Fibroblast of lung (primary cell): ENCODE results near the gene BCO1. TPM values are rescaled to one million over a fixed set of nuclear protein-coding genes. Genes with fewer than 3 reads are reported as not detected.
A peak's percentile ranks its signal among the peaks of the same experiment; 100 is the strongest.

ENCODE experiments used
- DNase-seq, 2 donors: peaks; one replicate each; pipeline versions ENCODE4 v3.0.0 to v3.0.0-alpha.2; 2010; ENCODE audit warnings: low read depth in 2 of 2
- H2AFZ ChIP-seq: 2 replicates; pipeline ENCODE4 v1.5.1; 2012; ENCODE audit warnings: low read length, control low read depth, inconsistent platforms
- H3K27ac ChIP-seq: 2 replicates; pipeline ENCODE4 v1.5.1; 2011; ENCODE audit warnings: low read length, control low read depth; ENCODE audit not compliant: insufficient read depth
- H3K27me3 ChIP-seq: 2 replicates; pipeline ENCODE4 v1.5.1; 2011; ENCODE audit warnings: mild to moderate bottlenecking, low read length; ENCODE audit not compliant: control insufficient read depth, insufficient read depth
- H3K36me3 ChIP-seq: 2 replicates; pipeline ENCODE4 v1.5.1; 2011; ENCODE audit warnings: low read length; ENCODE audit not compliant: control insufficient read depth, insufficient read depth
- H3K4me1 ChIP-seq: 2 replicates; pipeline ENCODE4 v1.5.1; 2011; ENCODE audit warnings: low read length; ENCODE audit not compliant: control insufficient read depth, insufficient read depth; ENCODE audit errors: extremely low read depth
- H3K4me2 ChIP-seq: 2 replicates; pipeline ENCODE4 v1.5.1; 2011; ENCODE audit warnings: low read length, control low read depth; ENCODE audit not compliant: insufficient read depth; ENCODE audit errors: extremely low read depth
- H3K4me3 ChIP-seq, 4 experiments: fragments of 200-600 bp in 1 of 4; sonication (generic) in 1 of 4; replicated peaks in 1 of 4; 2 replicates each; pipeline ENCODE4 v1.5.1; 2011 to 2016; ENCODE audit warnings: low read length in 4 of 4, low read depth in 3 of 4, mild to moderate bottlenecking in 3 of 4, control low read depth in 2 of 4, inconsistent platforms in 1 of 4, mixed read lengths in 1 of 4; ENCODE audit not compliant: insufficient read depth in 1 of 4; ENCODE audit errors: control extremely low read depth in 1 of 4
- H3K79me2 ChIP-seq: 2 replicates; pipeline ENCODE4 v1.5.1; 2012; ENCODE audit warnings: mild to moderate bottlenecking, low read length, inconsistent platforms; ENCODE audit not compliant: control insufficient read depth, insufficient read depth
- H3K9ac ChIP-seq: 2 replicates; pipeline ENCODE4 v1.5.1; 2011; ENCODE audit warnings: mild to moderate bottlenecking, low read length, control low read depth; ENCODE audit not compliant: insufficient read depth
- H3K9me3 ChIP-seq: 2 replicates; pipeline ENCODE4 v1.5.1; 2012; ENCODE audit warnings: low read depth, low read length; ENCODE audit not compliant: control insufficient read depth, insufficient read depth
- H4K20me1 ChIP-seq: 2 replicates; pipeline ENCODE4 v1.5.1; 2011; ENCODE audit warnings: low read length; ENCODE audit not compliant: control insufficient read depth, insufficient read depth; ENCODE audit errors: extremely low read depth
- CTCF ChIP-seq, 2 donors: IDR thresholded peaks in 1 of 2; conservative IDR thresholded peaks in 1 of 2; 1 replicate in 1 of 2; 2 replicates in 1 of 2; pipeline ENCODE4 v1.5.1; 2011 to 2012; ENCODE audit warnings: low read length in 2 of 2, control low read depth in 1 of 2, inconsistent platforms in 1 of 2, low read depth in 1 of 2, mild to moderate bottlenecking in 1 of 2
- EZH2 ChIP-seq: IDR thresholded peaks from 2 replicates; pipeline ENCODE4 v1.5.1; 2012; ENCODE audit warnings: low read length, control low read depth, mild to moderate bottlenecking; ENCODE audit errors: missing control alignments
- polyA plus RNA-seq, 2 donors: library from polyadenylated mRNA; depleted of rRNA in 1 of 2; stranded (reverse) in 1 of 2; unstranded in 1 of 2; fragments of >200 nt; gene quantifications; 2 replicates each; pipeline ENCODE4 v1.2.1, GENCODE V29; 2011 to 2012; ENCODE audit warnings: missing spikeins in 1 of 2
- total RNA-seq: library from RNA; depleted of rRNA; stranded (reverse); fragments of >200 nt; gene quantifications from 2 replicates; pipeline ENCODE4 v1.2.1, GENCODE V29; 2014

Gene BCO1
- total and polyA plus RNA-seq, 2 donors (not counting 1 experiment from before 2014, with no cell fraction given) = under 0.01 to 0.05 TPM

GRCh38 chr16:81212830-81213465, 25.5 kb upstream of the BCO1 start:
- no peaks in the 10 kb centered on the region for H3K9me3 ChIP-seq
- TF ChIP-seq EZH2 (no peak), CTCF (conservative IDR thresholded peaks at IDR 0.05 in 1 of 2, IDR thresholded peaks at IDR 0.05 in 1 of 2; ENCODE audit: low read depth in 1 of 2, low read length in 2 of 2) (no peak)
- no peak for DNase-seq
- no peaks in the 10 kb centered on the region for H3K36me3 ChIP-seq
- no peaks in the 10 kb centered on the region for H3K4me1 ChIP-seq
- H3K9ac ChIP-seq = no peak overlapping the region
- no peak overlapping the region for H3K27ac ChIP-seq
- H3K79me2 ChIP-seq = no peaks in the 10 kb centered on the region
- no peaks in the 10 kb centered on the region for H4K20me1 ChIP-seq
- no peak overlapping the region for H3K4me2 ChIP-seq
- no peak overlapping the region for H3K4me3 ChIP-seq
- H3K27me3 ChIP-seq = peaks cover 3% of the 10 kb centered on the region
- no peak overlapping the region for H2AFZ ChIP-seq

GRCh38 chr16:81214745-81215166, 23.7 kb upstream of the BCO1 start:
- Histone ChIP-seq H3K27ac (no peak overlapping the region), H3K4me3 (no peak overlapping the region), H3K36me3 (no peaks in the 10 kb centered on the region), H3K27me3 (peaks cover 3% of the 10 kb centered on the region), H4K20me1 (no peaks in the 10 kb centered on the region), H2AFZ (no peak overlapping the region), H3K9me3 (no peaks in the 10 kb centered on the region), H3K4me2 (no peak overlapping the region), H3K4me1 (no peaks in the 10 kb centered on the region), H3K9ac (no peak overlapping the region), H3K79me2 (no peaks in the 10 kb centered on the region)
- peak in 1 of 2 donors; percentile 13 for DNase-seq
- peak; percentile 30 to 45 for TF ChIP-seq CTCF (conservative IDR thresholded peaks at IDR 0.05 in 1 of 2, IDR thresholded peaks at IDR 0.05 in 1 of 2; ENCODE audit: low read depth in 1 of 2, low read length in 2 of 2)
- TF ChIP-seq EZH2 = no peak

- peaks cover 3% of the 10 kb centered on the region for H3K27me3 ChIP-seq
These were observed 22.4 kb upstream of the BCO1 start for GRCh38 chr16:81216114-81216513.

More at GRCh38 chr16:81216114-81216513, 22.4 kb upstream of the BCO1 start:
- no peak for TF ChIP-seq CTCF (conservative IDR thresholded peaks at IDR 0.05 in 1 of 2, IDR thresholded peaks at IDR 0.05 in 1 of 2; ENCODE audit: low read depth in 1 of 2, low read length in 2 of 2)
- no peak for TF ChIP-seq EZH2
- Histone ChIP-seq H4K20me1 (no peaks in the 10 kb centered on the region), H3K36me3 (no peaks in the 10 kb centered on the region), H3K27ac (no peak overlapping the region), H3K4me1 (no peaks in the 10 kb centered on the region), H3K4me2 (no peak overlapping the region), H3K79me2 (no peaks in the 10 kb centered on the region), H2AFZ (no peak overlapping the region), H3K9me3 (no peaks in the 10 kb centered on the region), H3K4me3 (no peak overlapping the region), H3K9ac (no peak overlapping the region)
- no peak for DNase-seq
